SK-N-SH treated with all-trans-retinoic acid at 6 μM for 48 hours (cell line): ENCODE measurements around the gene VPS25.

ENCODE experiments used
- ATAC-seq: fragments of 200-7000 bp; cut with Tn5 transposase; 3 replicates; pipeline ENCODE4 v1.9.1; 2020; ENCODE audit warnings: mild to moderate bottlenecking, moderate library complexity
- ARNTL ChIP-seq: fragments of 450-650 bp; formaldehyde crosslinking; IDR thresholded peaks from 2 replicates; pipeline ENCODE4 v1.5.0; 2020; ENCODE audit warnings: low read depth, mild to moderate bottlenecking, moderate library complexity, borderline replicate concordance
- BACH2 ChIP-seq: fragments of 250-450 bp; sonication (Bioruptor Pico); IDR thresholded peaks from 2 replicates; pipeline ENCODE4 v1.9.0; 2021; ENCODE audit warnings: mild to moderate bottlenecking, borderline replicate concordance
- CREB5 ChIP-seq: fragments of 250-450 bp; sonication (Bioruptor Pico); IDR thresholded peaks from 2 replicates; pipeline ENCODE4 v1.5.1; 2020; ENCODE audit warnings: low read depth, mild to moderate bottlenecking, moderate library complexity
- CSDC2 ChIP-seq: fragments of 250-450 bp; sonication (Bioruptor Pico); IDR thresholded peaks from 2 replicates; pipeline ENCODE4 v1.5.0; 2020; ENCODE audit warnings: mild to moderate bottlenecking, moderate library complexity
- CSRNP3 ChIP-seq: fragments of 250-450 bp; sonication (Bioruptor Pico); IDR thresholded peaks from 2 replicates; pipeline ENCODE4 v1.5.1; 2021; ENCODE audit warnings: mild to moderate bottlenecking, moderate library complexity
- GLIS3 ChIP-seq: fragments of 250-450 bp; sonication (Bioruptor Pico); IDR thresholded peaks from 2 replicates; pipeline ENCODE4 v1.5.0; 2020; ENCODE audit warnings: mild to moderate bottlenecking, moderate library complexity
- ISL1 ChIP-seq: fragments of 250-450 bp; sonication (Bioruptor Pico); IDR thresholded peaks from 2 replicates; pipeline ENCODE4 v2.1.2; 2022; ENCODE audit warnings: mild to moderate bottlenecking, moderate library complexity
- OSR1 ChIP-seq: fragments of 250-450 bp; sonication (Bioruptor Pico); IDR thresholded peaks from 2 replicates; pipeline ENCODE4 v1.8.0; 2022; ENCODE audit warnings: moderate library complexity, mild to moderate bottlenecking, inconsistent platforms
- PATZ1 ChIP-seq: fragments of 250-450 bp; sonication (Bioruptor Pico); IDR thresholded peaks from 2 replicates; pipeline ENCODE4 v1.8.0; 2020; ENCODE audit warnings: mild to moderate bottlenecking, moderate library complexity, borderline replicate concordance
- POU6F1 ChIP-seq: fragments of 250-450 bp; sonication (Bioruptor Pico); IDR thresholded peaks from 2 replicates; pipeline ENCODE4 v1.8.0; 2021; ENCODE audit warnings: low read depth, mild to moderate bottlenecking, moderate library complexity, borderline replicate concordance
- PPARA ChIP-seq: fragments of 250-450 bp; sonication (Bioruptor Pico); IDR thresholded peaks from 2 replicates; pipeline ENCODE4 v1.5.0; 2020; ENCODE audit warnings: mild to moderate bottlenecking, borderline replicate concordance
- RARB ChIP-seq: fragments of 250-450 bp; sonication (Bioruptor Pico); IDR thresholded peaks from 2 replicates; pipeline ENCODE4 v1.8.0; 2021; ENCODE audit warnings: mild to moderate bottlenecking, moderate library complexity
- SNAI2 ChIP-seq: fragments of 250-450 bp; sonication (Bioruptor Pico); IDR thresholded peaks from 2 replicates; pipeline ENCODE4 v1.5.0; 2020; ENCODE audit warnings: mild to moderate bottlenecking, moderate library complexity
- TCF4 ChIP-seq: fragments of 250-450 bp; sonication (Bioruptor Pico); IDR thresholded peaks from 2 replicates; pipeline ENCODE4 v1.8.0; 2021; ENCODE audit warnings: mild to moderate bottlenecking, moderate library complexity, borderline replicate concordance
- TOX ChIP-seq: fragments of 250-450 bp; sonication (Bioruptor Pico); IDR thresholded peaks from 2 replicates; pipeline ENCODE4 v1.8.0; 2021; ENCODE audit warnings: mild to moderate bottlenecking, moderate library complexity, borderline replicate concordance
- ZC3H10 ChIP-seq: fragments of 250-450 bp; sonication (Bioruptor Pico); IDR thresholded peaks from 2 replicates; pipeline ENCODE4 v1.5.1; 2021; ENCODE audit warnings: mild to moderate bottlenecking, moderate library complexity
- ZFP3 ChIP-seq: fragments of 250-450 bp; sonication (Bioruptor Pico); IDR thresholded peaks from 2 replicates; pipeline ENCODE4 v1.5.0; 2020; ENCODE audit warnings: mild to moderate bottlenecking, moderate library complexity
- ZFP30 ChIP-seq: fragments of 450-650 bp; formaldehyde crosslinking; IDR thresholded peaks from 2 replicates; pipeline ENCODE4 v1.5.0; 2022; ENCODE audit warnings: mild to moderate bottlenecking, moderate library complexity
- ZNF565 ChIP-seq: fragments of 450-650 bp; formaldehyde crosslinking; conservative IDR thresholded peaks from 2 replicates; pipeline ENCODE4 v1.5.0; 2020; ENCODE audit warnings: low read depth, mild to moderate bottlenecking, moderate library complexity
- ZNF70 ChIP-seq: fragments of 450-650 bp; formaldehyde crosslinking; IDR thresholded peaks from 2 replicates; pipeline ENCODE4 v1.5.0; 2020; ENCODE audit warnings: mild to moderate bottlenecking, moderate library complexity
- ZNF8 ChIP-seq: fragments of 450-650 bp; formaldehyde crosslinking; IDR thresholded peaks from 2 replicates; pipeline ENCODE4 v1.5.0; 2020; ENCODE audit warnings: mild to moderate bottlenecking, moderate library complexity

The VPS25 gene

DNA sequence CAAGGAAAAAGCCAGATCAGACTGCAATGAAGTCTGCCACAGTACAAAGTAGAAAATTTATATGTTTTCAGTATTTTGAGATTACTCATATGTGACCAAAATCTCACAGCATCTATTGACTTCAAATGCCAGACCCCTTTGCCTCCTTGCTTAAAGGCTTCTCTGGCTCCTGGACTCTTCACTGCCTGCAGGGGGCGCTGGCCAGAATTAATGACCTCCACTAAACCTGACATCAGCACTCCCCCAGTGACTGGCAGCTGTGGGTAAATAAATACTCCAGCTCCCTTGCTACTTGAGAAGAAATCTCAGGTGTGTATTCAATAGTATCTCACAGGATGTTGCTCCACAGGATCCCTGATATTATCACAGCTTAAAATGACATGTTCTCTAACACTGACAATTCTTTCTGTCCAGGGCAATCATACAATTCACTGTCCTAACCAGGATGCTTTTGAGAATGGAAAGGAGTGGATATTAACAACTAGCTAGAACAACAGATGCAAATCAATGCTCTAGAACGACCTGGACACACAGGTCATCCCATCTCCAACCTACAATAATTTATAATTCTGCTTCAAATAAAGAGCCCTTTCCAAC, 46.8 kb downstream of the VPS25 start:
- TF ChIP-seq GLIS3 (CRISPR knock-in tag) (no peak), POU6F1 (no peak), PPARA (CRISPR knock-in tag) (no peak), ZFP3 (CRISPR knock-in tag) (no peak), PATZ1 (CRISPR knock-in tag) (no peak), SNAI2 (CRISPR knock-in tag) (no peak), ZFP30 (no peak), BACH2 (CRISPR knock-in tag) (no peak), OSR1 (CRISPR knock-in tag) (no peak), TCF4 (CRISPR knock-in tag) (no peak), CSRNP3 (CRISPR knock-in tag) (no peak), ARNTL (CRISPR knock-in tag) (no peak), TOX (CRISPR knock-in tag) (no peak), CREB5 (CRISPR knock-in tag) (no peak)
- peak; percentile 41 for ATAC-seq

DNA sequence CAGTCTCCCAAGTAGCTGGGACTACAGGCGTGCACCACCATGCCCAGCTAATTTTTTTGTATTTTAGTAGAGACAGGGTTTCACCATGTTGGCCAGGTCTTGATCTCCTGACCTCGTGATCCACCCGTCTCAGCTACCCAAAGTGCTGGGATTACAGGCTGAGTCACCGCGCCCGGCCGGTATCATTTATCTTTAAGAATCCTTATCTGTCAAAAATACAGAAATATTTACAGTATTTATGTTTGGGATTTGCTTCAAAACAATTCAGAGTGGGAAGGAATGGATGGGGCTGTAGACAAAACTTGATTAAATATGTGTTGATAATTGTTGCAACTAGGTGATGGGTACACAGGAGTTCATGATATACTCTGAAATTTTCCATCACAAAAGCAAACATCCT, 47.9 kb downstream of the VPS25 start:
- TF ChIP-seq ZNF70 (CRISPR knock-in tag): no peak
- no peak for TF ChIP-seq ISL1 (CRISPR knock-in tag)
- no peak for TF ChIP-seq GLIS3 (CRISPR knock-in tag)
- no peak for TF ChIP-seq OSR1 (CRISPR knock-in tag)
- no peak for TF ChIP-seq ZC3H10 (CRISPR knock-in tag)
- TF ChIP-seq CSDC2: no peak
- no peak for TF ChIP-seq SNAI2 (CRISPR knock-in tag)
- TF ChIP-seq PATZ1 (CRISPR knock-in tag): no peak
- no peak for TF ChIP-seq ARNTL (CRISPR knock-in tag)
- no peak for TF ChIP-seq TOX (CRISPR knock-in tag)
- no peak for TF ChIP-seq RARB (CRISPR knock-in tag)
- no peak for TF ChIP-seq TCF4 (CRISPR knock-in tag)
- no peak for TF ChIP-seq CREB5 (CRISPR knock-in tag)
- no peak for TF ChIP-seq PPARA (CRISPR knock-in tag)
- no peak for TF ChIP-seq ZNF8 (CRISPR knock-in tag)
- no peak for TF ChIP-seq ZNF565 (CRISPR knock-in tag)
- no peak for TF ChIP-seq CSRNP3 (CRISPR knock-in tag)
- no peak for ATAC-seq
